ENCODE data around the gene PGAP6.
"Not testable (repeated sequence)": the region's sequence is repeated elsewhere in the genome, so short reads cannot be mapped to it uniquely, and the experiment has no call there.

The PGAP6 gene

DNA sequence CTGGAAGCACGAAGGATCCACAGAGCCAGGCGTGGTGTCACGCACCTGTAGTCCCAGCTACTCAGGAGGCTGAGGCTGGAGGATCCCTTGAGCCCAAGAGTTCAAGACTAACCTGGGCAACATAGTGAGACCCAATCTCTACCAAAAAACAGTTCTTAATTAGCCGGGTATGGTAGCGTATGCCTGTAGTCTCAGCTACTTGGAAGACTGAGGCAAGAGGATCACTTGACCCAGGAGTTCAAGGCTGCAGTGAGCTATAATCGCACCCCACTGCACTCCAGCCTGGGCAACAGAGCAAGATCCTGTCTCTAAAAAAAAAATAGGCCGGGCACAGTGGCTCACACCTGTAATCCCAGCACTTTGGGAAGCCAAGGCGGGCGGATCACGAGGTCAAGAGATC, 33.3 kb downstream of the PGAP6 start:
- DNase-seq: not testable (repeated sequence)

DNA sequence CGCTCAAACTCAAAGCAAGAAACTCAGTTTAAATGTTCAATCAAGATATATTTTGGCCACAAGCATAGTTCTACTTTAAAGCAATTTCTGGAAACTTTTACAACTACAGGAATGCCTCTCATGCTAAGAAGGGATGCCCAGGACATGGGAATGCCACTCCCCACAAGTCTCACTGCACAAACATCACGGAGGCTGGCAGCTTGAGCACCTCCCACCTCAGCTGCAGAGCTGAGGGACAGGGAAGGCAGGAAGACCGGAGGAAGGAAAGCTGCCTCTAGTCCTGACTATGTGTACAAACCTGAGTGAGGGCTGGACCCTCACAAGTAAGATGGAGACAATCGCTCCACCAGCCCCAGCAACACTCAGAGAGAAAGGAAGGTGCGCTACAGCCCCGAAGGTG, 34.6 kb downstream of the PGAP6 start:
- DNase-seq: no peak

DNA sequence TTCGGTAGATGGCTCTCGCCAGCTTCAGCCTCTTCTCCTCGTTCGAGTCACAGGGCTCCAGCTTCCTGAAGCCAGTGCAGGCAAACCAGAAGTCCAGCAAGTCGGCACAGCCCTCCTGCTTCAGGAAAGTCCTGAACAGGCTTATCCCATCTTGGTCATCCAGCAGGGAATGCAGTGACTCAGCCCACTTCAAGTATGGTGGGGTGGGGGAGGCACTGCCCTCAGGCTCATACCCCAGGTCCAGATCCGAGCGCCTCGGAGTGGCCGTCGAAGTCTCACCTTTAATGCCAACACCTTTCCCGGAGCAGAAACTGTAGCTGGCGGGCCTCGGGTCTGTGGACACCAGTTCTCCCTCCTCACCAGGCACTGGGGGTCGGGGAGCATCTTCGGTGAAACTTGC, 35.2 kb downstream of the PGAP6 start:
- no peak for DNase-seq

DNA sequence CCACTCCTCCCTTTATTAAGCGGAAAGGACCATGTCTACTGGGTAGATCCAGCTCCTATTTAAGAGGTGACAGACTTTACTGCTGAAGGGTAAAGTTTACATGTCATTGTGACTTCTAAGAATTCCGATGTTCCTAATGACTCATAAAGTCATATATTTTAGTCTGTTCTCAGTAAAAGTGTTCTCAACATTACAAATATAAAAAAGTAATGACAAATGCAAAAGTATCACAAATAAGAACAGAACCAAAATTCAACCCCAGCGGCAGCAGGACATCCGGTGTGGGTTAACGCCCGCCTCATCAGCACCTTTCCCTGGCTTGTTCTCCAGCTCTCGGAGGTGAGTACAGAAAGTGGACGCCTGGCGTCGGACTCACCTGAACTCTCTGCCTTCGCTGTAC, 36.0 kb downstream of the PGAP6 start:
- DNase-seq: no peak

DNA sequence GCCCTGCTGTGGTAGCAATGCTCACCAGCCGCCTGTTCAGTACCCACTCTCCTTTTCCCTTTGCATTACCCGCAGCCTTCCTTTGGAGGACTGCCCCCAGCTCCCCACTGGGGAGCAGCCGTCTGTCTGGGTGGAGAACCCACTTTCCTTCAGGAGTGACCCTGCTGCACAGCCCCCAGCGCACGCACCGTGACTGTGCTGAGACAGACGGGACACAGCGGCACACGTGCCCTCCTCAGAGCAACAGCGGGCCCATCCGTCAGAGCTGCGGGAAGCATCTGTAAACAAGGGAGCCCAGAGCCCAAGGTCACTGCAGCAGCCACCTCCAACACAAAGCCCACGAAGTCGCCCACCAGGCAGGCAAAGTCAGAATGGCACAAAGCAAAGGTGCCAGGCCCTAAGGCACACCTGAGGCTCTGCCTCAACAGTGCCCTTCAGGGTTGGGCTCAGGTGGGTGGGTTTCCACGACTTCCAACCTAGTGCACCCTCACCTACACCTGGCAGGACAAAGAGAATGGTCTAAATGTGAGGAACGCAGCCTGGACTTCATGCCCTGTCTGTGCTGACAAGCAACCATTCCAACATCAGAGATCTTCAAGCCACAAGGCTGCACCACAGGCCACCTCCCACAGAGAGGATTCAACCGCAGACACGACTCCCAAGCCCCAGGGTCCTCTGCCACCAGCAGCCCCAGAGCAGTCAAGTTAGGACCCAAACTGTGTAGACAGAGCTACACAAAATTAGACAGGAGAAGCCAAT, 39.1 kb downstream of the PGAP6 start:
- no peak for DNase-seq

DNA sequence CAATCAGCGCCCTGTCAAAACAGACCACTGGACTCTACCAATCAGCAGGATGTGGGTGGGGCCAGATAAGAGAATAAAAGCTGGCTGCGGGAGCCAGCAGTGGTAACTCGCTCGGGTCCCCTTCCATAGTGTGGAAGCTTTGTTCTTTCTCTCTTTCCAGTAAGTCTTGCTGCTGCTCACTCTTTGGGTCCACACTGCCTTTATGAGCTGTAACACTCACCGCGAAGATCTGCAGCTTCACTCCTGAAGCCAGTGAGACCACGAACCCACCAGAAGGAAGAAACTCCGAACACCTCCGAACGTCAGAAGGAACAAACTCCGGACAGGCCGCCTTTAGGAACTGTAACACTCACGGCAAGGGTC, 39.8 kb downstream of the PGAP6 start:
- DNase-seq: not testable (repeated sequence)

DNA sequence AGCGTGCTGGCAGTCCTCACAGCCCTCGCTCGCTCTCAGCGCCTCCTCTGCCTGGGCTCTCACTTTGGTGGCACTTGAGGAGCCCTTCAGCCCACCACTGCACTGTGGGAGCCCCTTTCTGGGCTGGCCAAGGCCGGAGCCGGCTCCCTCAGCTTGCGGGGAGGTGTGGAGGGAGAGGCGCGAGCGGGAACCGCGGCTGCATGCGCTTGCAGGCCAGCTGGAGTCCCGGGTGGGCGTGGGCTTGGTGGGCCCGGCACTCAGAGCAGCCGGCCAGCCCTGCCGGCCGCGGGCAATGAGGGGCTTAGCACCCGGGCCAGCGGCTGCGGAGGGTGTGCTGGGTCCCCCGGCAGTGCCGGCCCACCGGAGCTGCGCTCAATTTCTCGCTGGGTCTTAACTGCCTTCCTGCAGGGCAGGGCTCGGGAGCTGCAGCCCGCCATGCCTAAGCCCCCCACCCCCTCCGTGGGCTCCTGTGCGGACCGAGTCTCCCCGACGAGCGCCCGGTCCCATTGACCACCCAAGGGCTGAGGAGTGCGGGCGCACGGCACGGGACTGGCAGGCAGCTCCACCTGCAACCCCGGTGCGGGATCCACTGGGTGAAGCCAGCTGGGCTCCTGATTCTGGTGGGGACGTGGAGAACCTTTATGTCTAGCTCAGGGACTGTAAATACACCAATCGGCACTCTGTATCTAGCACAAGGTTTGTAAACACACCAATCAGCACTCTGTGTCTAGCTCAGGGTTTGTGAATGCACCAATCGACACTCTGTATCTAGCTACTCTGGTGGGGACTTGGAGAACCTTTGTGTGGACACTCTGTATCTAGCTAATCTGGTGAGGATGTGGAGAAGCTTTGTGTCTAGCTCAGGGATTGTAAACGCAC, 40.4 kb downstream of the PGAP6 start:
- DNase-seq: not testable (repeated sequence)

DNA sequence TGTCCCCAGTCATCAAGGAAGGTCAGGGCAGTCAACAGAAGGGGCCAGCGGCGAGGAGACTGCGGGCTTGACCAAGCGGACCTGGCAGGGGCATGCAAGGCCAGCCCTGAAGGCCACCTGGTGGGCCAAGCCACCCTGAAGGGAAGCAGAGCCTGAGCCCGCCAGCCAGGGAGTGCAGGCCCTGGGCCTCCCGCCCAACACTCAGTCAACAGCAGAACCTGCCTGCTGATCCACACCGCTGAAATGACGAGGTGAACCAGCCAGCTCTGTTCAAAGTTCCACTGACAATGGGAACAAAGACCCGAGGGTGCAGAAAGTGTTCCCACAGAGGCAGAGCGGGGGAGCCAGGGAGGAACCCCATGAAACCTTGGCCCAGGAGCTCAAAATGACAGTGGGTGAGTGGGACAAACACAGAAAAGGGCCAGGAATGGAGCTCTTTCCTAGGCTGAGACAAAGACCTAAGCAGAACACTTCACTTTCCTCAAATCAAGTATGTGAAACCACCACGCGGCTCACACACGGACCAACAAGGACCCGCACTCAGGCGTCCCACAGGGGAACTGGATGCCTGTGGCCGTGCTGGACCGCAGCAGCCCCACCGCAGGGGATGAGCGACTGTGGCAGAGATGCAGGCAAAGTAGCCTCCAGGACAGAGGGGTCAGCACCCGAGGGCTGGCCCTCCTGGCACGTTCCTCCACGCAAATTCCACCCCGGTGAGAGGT, 41.2 kb downstream of the PGAP6 start:
- DNase-seq: no peak

DNA sequence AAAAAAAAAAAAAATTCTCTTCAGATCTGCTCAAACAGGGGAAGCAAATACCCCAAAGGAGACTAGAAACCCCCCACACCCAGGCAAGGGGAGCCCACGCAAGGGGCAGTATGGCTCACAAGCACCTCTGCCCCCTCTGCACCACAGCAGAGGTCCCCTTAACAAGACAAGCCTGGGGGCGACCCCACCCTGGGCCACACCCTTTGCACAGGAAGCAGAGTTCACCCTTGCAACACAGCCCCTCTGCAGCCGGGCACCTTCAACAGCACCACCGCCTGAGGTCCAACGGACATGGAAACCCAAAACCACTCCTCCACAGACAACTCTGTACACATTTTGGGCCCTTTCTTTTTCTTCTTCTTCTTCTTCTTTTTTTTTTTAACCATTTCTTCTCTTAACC, 42.1 kb downstream of the PGAP6 start:
- DNase-seq: no peak

DNA sequence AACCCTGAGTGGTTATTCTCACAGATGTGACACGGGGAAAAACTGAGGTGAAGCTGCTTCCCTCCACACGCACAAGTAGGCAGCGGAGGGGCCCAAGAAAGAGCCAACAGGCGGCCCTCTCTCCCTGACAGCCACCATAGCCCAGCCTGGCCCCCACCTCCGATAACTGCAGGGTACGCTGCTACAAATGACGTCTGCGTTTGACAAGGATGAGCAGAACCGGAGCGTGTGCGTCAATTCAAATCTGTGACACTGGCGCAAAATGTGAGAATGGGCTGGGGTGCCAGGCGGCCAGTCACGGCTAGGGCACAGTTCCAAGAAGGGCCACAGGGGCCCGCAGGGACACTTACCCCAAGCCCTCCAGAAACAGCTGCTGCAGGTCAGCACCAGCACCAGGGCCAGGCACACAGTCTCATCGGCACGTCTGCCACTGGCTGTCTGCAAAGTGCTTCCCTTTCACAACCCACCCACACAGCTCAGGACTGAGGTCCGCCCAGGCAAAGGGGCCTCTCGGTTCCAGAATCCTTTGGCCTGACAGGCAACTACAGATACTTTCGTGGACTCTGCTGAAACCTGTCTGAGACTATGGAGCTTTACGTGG, 43.7 kb downstream of the PGAP6 start:
- no peak for DNase-seq

DNA sequence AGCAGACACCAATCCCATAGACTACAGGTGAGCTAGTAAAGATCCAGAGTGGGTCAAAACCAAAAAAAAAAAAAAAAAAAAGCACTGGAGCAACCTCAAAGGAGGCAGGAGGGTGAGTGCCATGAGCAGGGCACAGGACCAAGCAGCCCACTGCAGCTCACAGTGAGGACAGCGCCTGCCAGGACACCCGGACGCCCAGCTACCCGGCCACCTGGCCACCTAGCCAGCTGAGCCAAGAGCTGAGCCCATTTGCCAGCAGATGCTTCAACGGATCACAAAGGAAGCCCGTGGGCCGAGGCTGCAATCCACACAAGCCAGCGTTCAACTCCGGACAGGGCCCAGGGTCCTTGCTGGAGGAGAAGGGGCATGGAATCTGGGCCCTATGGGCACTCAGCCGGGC, 44.3 kb downstream of the PGAP6 start:
- DNase-seq: no peak

DNA sequence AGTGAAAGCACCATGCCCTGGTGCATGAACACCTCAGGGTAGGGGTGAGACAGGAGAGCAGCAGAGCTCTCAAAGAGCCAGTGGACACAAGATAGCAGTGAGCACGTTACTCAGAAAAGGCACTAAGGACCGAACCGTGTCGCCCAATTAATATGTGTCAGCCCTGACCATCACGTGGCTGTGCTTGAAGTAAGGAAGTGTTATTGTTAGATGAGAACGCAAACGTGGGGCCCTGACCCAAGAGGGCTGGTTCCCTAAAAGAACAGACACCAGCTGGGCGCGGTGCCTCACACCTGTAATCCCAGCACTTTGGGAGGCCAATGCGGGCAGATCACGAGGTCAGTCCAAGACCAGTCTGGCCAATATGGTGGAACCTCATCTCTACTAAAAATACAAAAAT, 45.5 kb downstream of the PGAP6 start:
- no peak for DNase-seq

DNA sequence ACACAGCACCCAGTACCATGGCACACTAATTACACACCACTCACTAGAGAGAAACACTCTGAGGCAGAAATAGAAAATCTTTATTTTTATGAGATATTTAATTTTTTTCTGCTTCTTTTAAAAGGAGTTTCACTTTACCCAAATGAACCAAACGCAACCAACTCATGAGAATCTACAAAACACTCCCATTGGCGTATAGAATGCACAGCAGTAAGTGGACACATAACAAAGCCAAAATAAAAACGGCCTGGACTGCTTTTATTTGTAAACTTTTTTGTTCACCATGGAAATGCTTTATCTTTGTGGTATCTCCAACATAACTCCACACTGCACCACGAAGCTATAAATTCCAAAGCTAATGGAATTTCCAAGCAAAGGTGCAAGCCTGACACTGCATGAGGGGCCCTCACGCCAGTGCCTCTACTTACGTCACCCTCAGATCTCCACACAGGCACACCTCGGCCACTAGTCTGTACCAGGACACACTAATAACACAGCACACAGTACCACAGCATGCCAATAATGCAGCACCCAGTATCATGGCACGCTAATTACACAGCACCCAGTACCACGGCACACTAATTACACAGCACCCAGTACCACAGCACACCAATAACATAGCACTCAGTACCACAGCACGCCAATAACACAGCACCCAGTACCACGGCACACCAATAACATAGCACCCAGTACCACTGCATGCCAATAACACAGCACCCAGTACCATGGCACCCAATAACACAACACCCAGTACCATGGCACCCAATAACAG, 46.7 kb downstream of the PGAP6 start:
- not testable (repeated sequence) for DNase-seq

DNA sequence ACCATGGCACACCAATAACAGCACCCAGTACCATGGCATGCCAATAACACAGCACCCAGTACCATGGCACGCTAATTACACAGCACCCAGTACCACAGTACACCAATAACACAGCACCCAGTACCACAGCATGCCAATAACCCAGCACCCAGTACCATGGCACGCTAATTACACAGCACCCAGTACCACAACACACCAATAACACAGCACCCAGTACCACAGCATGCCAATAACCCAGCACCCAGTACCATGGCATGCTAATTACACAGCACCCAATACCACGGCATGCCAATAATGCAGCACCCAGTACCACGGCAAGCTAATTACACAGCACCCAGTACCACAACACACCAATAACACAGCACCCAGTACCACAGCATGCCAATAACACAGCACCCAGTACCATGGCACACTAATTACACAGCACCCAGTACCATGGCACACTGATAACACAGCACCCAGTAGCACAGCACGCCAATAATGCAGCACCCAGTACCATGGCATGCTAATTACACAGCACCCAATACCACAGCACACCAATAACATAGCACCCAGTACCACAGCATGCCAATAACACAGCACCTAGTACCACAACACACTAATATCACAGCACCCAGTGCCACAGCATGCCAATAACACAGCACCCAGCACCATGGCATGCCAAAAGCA, 47.5 kb downstream of the PGAP6 start:
- not testable (repeated sequence) for DNase-seq

DNA sequence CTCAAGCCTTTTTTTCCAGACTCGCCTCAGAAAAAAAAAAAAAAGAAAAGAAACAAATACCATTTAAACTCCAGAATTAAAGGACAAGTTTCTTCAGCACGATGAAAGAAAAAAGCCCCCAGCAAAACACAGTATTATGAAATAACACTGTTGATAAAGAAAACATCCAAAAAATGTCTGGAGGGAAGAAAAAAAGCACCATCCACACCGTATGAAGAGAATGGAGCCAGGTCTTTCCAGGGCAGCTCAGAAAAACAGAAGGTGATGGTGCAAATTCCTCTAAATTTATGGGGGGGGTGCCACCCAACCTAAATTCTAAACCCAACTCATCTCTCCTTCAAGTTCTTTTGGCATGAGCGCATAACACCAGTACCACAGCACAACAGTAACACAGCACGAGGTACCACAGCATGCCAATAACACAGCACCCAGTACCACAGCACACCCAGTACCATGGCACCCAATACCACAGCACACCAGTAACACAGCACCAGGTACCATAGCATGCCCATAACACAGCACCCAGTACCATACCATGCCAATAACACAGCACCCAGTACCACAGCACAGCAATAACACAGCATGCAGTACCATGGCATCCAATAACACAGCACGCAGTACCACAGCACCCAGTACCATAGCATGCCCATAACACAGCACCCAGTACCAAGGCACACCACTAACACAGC, 48.2 kb downstream of the PGAP6 start:
- DNase-seq: no peak

DNA sequence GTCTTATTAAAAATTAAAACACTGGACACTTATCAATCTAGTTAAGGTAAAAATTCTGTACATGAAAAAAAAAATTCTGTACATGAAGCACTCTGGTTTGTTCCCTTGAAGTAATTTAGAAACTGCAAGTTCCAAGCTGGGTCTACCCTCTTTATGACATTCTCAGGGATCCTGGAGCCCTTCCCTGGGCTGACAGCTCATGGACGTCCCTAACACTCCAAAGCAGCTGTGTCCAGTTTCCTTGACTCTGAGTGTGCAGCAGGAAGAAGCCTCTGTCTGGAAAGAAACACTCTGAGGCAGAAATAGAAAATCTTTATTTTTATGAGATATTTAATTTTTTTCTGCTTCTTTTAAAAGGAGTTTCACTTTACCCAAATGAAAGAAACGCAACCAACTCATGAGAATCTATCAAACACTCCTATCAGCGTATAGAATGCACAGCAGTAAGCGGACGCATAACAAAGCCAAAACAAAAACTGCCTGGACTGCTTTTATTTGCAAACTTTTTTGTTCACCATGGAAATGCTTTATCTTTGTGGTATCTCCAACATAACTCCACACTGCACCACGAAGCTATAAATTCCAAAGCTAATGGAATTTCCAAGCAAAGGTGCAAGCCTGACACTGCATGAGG, 50.5 kb downstream of the PGAP6 start:
- DNase-seq: not testable (repeated sequence)

DNA sequence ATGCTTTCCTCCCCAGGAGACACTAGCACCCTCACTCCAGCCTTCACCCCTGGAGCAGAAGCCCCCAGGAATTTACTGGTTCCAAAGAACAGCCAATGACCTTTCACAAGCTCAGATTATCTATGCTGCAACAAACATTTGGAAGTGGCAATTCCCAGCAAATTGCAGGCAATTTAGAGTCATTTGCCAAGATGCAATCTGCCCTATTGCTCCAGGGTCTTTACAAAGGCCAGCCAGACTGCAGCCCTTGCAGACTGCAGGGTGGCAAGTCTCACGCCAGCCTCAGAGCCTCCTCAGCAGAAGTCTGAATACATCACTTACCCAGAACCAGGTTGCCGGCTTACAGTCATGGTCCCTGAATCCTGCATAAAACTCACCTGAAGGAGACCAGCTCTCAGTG, 51.0 kb downstream of the PGAP6 start:
- no peak for DNase-seq

DNA sequence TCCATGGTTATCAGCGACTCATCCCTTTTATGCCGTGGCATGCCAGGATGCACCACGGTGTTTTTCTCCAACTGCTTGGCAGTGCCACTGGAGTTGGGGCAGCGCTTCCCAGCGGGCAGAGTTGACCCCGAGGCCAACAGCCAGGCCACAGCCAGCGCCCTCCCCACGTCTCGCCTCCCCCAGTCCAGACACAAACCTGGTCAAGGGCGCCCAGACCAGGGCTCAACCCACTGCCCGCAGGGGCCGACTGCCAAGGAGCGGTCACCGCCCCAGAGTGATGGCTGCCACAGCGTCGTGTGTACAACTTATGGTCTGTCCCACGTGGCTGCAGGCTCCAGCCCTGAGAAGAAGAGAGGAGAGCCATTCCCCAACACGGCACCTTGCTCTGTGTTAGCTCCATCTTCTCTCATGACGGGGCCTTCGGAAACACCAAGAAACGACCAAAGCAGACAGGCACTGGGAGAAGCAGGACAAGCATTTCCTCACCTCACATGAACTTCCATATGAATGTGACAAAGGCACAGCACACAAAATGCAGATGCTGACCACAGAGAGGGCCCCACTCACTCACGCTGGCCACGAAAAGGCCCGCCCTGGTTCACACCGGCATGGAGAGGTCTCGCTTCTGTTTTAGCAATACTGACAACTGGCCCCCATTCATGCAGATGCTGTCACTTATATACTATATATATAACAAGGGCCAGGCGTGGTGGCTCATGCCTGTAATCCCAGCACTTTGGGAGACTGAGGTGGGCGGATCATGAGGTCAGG, 56.2 kb downstream of the PGAP6 start:
- no peak for DNase-seq

DNA sequence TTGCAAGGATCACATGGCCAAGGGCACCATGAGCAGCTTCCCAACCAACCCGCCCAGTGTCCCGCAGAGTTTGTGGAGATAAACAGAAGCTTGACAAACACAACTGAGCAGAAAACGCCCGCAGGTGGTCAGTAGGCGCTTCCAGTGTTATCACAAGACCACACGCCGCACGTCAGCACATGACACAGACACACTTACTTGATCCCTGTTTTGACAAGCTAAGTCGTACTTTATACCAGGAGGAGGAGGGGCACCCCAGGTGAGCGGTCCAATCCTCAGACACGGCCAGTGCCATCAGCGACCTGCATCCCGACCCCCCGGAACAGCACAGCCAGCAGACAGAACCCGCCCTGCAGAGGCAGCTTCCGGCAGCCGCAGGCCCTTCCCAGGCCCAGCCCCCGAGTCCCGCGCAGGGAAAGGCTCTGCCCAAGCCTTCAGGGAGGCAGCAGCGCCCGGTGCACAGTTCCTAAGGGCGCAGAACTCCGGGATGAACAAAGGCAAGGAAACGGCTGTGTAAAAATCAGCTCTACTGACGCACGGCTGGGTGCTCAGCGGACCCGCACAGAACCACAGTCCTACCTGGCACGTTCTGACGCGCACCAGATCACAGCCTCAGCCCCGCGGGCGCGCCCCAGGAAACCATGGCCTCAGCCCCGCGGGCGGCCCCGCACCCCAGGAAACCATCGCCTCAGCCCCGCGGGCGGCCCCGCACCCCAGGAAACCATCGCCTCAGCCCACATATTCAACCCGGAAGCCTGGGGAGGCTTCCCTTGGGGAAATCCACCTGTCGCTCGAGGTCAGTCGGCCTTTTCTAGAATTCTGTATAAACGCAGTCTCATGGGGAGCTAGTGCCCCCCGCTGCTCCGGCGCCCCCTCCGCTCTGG, 57.1 kb downstream of the PGAP6 start:
- no peak for DNase-seq

All from NCI-H1105 treated with DMSO at 0.1 percent for 48 hours (cell line).